Stimulated activated CD8-positive, alpha-beta memory T cell treated with anti-CD3 and anti-CD28 coated beads, Interleukin-15, amount 100 ng/mL, for 1 hour (primary cell): ENCODE measurements around the gene SH2D4B.

Experiments
- DNase-seq: peaks from one replicate; pipeline ENCODE4 v3.0.0-alpha.2; 2020; ENCODE audit warnings: low read depth

The SH2D4B gene

GRCh38 chr10:80589726-80590373 lies 52.1 kb downstream of the SH2D4B start:
- DNase-seq = no peak

DNA sequence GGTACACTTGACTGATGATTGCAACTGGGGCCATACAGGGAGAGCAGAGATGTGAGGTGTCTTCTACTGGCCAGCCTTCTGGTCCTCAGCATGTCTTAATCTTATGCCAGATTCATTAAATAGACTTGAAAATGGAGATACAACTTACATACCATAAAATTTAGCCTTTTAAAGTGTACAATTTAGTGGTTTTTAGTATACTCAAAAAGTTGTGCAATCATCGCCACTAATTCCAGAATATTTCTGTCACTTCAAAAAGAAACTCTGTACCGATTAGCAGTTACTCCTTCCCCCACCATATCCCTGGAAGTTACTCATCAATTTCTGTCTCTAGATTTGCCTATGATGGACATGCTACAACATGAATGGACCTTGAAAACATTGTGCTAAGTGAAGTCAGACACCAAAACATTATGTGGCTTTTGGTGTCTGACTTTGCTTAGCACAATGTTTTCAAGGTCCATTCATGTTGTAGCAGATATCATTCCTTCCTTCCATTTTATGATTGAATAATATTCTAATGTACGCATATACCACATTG lies 53.0 kb downstream of the SH2D4B start:
- DNase-seq = no peak

DNA sequence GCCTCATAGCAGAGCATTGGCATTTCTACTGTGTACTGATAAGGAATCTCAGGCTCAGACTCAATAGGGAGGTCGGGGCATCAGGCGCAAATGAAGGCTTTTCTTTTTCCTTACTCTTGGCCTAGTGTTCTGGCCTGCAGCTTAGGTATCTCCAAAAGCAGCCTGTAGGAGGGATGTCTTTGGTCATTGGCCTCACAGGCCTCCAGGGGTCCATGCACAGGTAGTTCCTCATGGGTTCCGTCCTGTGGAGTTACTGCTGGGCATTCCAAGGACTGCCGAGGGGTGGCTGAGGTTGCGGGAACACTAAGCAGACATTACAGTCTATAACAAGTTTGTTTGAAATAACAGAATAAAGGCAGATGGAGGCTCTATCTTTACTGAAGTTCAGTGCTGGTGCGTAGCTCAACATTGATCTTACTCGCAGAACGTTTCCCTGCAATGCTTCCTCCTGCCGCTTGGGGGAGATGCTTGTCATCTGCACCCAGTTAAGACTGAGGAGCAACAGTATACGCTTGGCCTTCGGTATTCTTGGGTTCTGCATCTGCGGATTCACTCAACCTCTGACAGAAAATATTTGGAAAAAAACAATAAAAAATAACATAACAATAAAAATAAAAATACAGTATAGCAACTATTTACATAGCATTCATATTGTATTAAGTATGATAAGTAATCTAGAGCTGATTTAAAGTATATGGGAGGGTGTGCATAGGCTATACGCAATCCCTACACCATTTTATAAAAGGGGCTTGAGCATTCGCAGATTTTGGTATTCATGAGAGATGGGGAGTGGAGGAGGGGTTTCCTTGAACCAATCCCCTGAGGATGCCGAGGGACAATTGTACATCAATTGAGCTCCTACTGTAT lies 58.9 kb downstream of the SH2D4B start:
- no peak for DNase-seq

GRCh38 chr10:80598084-80598798 lies 60.5 kb downstream of the SH2D4B start:
- no peak for DNase-seq

DNA sequence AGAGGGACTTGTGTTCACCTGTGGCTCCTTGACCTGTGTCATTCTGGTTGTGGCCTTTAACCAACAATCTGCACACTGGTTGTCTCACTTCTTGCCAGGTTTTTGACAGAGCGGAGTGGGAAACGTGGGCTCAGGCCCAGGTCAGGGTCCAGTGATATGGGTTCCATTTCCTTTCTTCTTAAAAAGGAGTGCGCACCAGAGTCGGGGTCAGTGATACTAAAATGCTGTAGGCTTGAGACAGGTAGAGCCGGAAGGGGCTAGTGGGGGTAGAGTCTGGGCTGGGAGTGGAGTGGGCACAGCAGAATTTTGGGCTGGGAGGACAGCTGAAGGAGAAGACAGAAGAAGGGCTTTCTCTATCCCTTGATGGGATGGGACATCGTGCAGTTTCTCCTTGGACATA lies 61.2 kb downstream of the SH2D4B start:
- DNase-seq = no peak

DNA sequence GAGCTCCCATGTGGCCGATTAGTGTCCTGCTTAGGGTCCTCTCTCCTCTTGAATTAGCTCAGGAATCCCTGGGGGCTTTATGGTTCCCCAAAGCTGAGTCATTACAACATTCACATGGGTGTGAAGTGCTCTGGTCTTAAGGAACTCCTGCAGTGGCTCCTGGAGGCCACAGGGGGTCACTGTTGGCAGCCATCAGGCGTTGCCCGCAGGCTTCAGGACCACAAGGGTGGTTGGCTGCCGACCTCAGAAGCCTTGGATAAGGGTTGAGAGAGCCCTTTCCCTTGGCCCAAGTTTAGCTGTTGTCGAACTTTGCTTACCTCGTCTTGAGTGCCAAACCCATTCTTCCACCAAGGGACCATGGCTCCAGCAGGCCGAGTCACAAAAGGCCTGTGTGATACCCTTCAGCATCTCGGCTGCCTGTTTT lies 61.7 kb downstream of the SH2D4B start:
- no peak for DNase-seq

DNA sequence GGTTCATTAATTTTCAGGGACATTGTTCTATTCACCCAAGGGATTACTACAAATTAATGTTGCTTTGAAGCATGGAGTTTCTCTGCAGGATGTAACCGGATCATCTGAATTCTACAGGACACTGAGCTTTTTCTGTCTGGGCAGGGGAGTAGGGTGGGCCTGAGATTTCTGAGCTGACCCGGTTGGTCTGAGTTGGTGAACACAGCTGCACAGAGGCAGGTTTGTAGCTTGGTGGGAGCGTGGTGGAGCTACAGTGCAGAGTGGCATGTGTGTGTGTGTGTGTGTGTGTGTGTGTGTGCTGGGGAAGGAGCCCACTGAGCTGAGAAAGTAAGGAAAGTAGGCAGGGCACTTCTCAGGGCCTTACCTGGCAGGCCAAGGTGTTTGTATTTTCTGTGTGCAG lies 62.6 kb downstream of the SH2D4B start:
- DNase-seq = no peak

GRCh38 chr10:80602881-80603280 lies 65.2 kb downstream of the SH2D4B start:
- no peak for DNase-seq

DNA sequence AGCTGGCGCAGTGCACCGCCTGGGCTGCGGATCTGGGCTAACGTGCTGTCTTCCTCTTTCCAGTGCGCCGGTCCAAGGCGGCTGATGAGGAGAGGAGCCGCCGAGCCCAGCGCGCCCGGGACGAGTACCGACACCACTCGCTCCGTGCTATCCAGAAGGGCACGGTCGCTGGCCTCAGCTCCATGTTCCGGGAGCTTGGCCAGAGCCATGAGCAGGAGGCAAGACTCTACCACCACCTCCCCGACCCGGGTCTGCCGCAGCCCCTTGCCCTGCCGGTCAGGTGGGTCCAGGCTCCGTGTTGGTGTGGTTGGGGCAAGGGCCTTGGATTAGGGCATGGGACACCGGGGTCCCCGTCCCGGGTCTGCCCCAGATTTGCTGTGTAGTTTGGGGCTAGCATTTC lies 65.8 kb downstream of the SH2D4B start:
- DNase-seq = no peak

- no peak for DNase-seq
Observed at GRCh38 chr10:80608706-80609105, 71.0 kb downstream of the SH2D4B start.

- DNase-seq = no peak
Observed at GRCh38 chr10:80609331-80609730, 71.6 kb downstream of the SH2D4B start.

DNA sequence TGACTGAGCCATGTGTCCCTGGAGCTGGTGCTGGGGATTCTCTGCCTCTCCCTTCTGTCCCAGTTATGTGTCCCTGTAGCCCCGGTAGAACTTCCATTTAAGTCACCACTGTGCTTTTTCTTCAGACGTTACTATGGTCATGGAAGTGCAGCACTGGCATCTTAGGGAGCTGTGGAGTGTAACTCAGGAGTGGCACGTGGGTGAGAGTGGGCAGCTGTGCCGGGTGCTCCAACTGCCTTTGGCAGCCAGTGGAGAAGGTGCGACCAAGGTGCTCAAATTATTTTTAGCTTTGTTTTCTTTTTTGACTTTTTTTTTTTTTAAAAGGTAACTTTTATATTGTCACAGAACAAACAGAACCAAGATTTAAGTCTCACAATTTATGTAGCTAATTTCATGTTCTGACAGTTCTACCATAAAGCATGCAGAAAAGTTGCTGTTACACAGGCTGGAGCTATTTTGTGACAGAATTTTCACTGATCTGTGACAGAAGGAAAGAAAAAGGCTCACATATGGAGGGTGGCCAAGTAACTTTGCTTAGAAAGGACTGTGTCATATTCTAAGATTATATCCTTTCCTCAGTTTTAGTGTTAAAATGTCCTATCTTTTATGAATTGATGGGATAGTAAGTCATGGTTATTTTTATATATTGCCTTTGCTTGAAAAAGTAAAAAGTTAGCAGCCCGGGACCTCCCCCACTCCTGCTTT lies 73.9 kb downstream of the SH2D4B start:
- DNase-seq = no peak

DNA sequence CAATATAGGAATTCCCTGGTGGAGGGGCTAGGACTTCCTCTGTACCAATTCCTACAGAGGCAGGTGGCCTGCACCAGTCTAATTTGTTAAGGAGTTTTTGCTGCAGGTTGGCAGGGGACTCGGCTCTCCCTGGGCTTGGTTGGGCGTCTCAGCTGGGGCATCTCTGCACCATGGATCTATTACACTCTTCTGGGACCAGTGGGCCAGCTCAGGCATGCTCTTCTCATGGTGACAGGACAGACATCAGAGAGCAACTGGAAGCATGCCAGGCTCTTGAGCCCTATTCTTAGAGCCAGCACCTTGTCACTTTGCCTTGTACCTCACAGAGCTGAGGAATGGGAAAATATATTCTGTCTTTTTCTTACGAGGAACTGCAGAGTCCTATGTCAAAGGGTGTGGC lies 74.6 kb downstream of the SH2D4B start:
- no peak for DNase-seq

DNA sequence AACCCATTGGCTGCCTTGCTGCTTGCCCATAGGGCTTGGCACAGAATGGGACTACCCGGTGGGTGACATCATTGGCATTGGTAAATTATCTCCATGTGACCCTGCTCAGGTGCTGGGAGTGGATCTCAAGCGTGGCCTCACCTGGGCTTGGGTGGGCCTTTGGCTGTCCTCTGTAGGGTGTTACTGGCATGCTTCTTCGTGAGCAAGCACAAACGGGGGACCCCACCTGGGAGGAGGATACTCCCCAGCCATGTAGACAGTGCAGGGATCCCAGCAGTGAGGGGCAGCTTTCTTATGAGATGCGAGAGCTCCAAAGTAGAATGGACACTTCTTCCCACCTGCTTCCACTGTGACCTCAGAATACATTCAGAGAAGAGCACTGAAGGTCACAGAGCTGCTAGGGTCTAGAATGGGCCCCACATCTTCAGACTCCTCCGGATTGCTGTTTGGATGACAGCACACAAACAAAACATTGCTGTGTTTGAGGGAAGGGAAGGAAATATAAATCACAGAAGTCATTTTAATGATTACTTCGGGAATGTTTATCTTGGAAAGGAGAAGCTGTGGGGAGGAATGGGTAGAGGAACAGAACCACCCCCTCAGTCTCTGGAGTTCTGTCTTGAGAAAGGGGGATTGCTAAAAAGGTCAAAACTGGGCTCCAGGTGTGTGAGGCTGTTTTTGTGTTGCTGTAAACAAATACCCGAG lies 75.9 kb downstream of the SH2D4B start:
- no peak for DNase-seq

GRCh38 chr10:80614576-80615416 lies 77.1 kb downstream of the SH2D4B start:
- DNase-seq = no peak

DNA sequence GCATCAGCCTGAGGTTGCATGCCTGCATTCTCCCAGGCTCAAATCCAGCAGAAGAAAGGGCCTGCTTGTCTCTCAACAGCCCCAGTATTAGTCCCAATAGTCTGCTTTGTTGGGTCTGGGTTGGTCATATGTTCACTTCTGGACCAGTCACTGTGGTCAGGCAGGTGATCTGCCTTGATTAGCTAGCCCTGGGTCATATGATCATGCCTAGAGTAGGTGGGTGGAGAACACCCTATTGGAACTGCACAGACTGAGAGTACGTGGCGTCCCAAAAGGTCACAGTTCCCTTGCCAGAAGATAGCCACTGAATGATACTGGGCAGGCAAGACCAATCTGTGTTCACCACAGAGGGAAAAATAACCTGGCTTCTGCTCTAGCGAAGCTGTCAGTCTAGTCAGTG lies 80.1 kb downstream of the SH2D4B start:
- DNase-seq = no peak

DNA sequence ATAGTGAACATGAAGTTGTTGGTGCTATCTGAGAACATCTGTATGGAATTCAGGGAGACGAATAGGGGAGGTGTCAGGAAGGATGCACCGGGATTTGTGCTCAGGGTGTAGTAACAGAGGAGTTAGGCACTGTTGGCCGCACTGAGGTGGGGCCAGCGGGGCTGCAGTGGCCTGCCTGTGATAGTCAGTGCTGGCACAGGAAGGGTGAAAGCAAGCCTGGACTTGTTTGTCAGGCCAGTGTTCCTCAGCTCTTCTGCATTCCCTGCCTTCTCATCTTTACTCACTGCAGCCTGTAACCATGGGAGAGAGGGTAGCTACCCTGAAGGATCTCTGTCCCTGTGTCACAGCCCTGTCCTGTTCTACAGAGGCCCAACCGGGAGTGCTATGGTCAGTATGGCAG lies 81.3 kb downstream of the SH2D4B start:
- no peak for DNase-seq

DNA sequence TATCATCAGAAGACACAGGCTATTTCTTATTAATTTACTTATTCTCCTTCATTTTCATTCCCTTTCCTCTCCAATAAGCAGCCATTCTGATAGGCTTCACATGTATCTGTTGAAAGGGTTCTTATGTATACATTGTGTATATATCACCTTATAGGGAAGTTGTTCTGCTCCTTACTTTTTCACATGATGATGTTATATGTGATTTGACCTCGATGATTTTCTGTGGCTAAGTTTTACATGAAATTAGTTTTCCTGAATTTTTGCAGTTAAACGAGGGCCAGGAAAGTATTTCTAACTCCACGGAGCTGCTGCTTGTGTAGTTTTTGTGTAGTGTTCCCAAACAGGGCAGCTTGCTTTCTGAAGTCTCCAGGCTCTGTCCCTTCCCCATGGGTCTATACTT lies 84.5 kb downstream of the SH2D4B start:
- no peak for DNase-seq

DNA sequence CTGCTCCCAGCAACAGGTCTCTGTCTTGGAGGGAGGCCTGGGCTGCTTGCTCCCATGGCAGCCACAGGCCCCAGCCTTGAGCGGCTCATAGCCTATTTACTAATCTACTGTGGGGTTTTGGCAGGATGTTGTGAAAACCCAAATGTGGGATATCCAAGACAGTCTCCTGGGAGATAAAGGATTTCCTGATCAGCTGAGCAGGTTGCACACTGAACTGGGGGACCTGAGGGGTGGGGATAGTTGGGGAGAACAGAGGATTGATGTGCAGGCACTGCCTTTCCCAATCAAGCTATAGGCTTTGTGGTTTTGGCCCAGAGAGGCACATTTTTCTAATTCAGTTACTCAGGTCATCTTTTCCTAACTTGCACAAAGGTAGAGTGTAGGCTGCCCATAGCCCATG lies 92.6 kb downstream of the SH2D4B start:
- no peak for DNase-seq

DNA sequence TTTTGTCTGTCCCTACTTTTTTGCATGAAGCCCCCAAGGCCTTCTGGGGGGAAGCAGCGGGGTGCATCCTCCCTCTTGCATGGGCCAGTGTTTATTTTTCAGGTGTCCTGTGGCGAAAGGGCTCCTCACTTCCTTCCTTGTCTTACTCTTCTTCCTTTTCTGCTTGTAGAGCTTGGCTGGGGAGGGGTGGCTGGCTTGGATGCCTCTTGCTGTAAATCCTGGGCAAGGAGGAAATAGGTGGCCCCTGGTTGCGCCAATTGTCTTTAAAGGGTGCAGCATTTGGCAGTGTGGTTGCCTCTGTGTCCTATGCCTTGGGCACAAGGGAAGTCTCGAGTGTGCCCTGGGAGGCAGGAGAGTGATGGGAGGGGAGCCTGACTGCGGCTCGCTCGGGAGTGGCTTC lies 95.0 kb downstream of the SH2D4B start:
- no peak for DNase-seq
